Mammary epithelial cell (primary cell): ENCODE measurements around the gene FNDC3B.

Experiments used
- CTCF ChIP-seq, 2 donors: IDR thresholded peaks in 1 of 2; conservative IDR thresholded peaks in 1 of 2; 2 replicates each; pipeline ENCODE4 v1.5.1; 2011 to 2012; ENCODE audit warnings: inconsistent platforms in 2 of 2, low read length in 2 of 2, mild to moderate bottlenecking in 2 of 2, control low read depth in 1 of 2, low read depth in 1 of 2; ENCODE audit not compliant: insufficient read depth in 1 of 2; ENCODE audit errors: extremely low read depth in 1 of 2
- EZH2 ChIP-seq: IDR thresholded peaks from 2 replicates; pipeline ENCODE4 v1.6.1; 2012; ENCODE audit warnings: low read length, inconsistent platforms, borderline replicate concordance

- TF ChIP-seq CTCF (conservative IDR thresholded peaks at IDR 0.05 in 1 of 2, IDR thresholded peaks at IDR 0.05 in 1 of 2; ENCODE audit: extremely low read depth in 1 of 2, insufficient read depth in 1 of 2, low read depth in 1 of 2, low read length in 2 of 2) (no peak), EZH2 (no peak)
Measured at GRCh38 chr3:172313671-172314070, 274.3 kb downstream of the FNDC3B start.
